Measurements from ENCODE around the gene APC. TPM values are rescaled to one million over a fixed set of nuclear protein-coding genes. Genes with fewer than 3 reads are reported as not detected.
A peak's percentile ranks its signal among the peaks of the same experiment; 100 is the strongest.

Gene APC
- total and polyA plus RNA-seq, 8 donors, result 2.0 to 175 (median 30.5) TPM

DNA sequence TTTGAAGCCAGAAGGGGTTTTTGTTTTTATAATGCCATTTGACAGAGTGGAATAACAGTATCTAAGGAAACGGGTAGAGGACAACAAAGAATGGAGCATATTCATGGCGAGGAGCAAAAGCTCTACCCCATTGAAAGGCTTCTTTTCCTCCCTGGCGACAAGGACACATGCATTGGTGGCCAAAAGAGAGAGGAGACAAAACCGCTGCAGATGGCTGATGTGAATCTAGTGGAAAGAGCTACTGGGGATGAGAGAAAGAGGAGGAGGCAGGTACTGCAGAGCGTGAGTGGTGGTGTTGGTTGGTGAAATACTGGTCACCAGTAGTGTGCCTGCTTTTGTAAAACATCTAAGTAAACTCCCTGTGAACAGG is 491 bp downstream of the APC start:
- TF ChIP-seq POLR2A (IDR thresholded peaks at IDR 0.05), result no peak
- TF ChIP-seq EP300 (IDR thresholded peaks at IDR 0.05), result no peak
- TF ChIP-seq POLR2AphosphoS5 (IDR thresholded peaks at IDR 0.05), result no peak
- TF ChIP-seq, protein P1, sequence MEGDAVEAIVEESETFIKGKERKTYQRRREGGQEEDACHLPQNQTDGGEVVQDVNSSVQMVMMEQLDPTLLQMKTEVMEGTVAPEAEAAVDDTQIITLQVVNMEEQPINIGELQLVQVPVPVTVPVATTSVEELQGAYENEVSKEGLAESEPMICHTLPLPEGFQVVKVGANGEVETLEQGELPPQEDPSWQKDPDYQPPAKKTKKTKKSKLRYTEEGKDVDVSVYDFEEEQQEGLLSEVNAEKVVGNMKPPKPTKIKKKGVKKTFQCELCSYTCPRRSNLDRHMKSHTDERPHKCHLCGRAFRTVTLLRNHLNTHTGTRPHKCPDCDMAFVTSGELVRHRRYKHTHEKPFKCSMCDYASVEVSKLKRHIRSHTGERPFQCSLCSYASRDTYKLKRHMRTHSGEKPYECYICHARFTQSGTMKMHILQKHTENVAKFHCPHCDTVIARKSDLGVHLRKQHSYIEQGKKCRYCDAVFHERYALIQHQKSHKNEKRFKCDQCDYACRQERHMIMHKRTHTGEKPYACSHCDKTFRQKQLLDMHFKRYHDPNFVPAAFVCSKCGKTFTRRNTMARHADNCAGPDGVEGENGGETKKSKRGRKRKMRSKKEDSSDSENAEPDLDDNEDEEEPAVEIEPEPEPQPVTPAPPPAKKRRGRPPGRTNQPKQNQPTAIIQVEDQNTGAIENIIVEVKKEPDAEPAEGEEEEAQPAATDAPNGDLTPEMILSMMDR (IDR thresholded peaks at IDR 0.05), result no peak
- H3K36me3 ChIP-seq, result no peaks in the 10 kb centered on the region
- no peaks in the 10 kb centered on the region for H3K27me3 ChIP-seq
- no peaks in the 10 kb centered on the region for H3K9me3 ChIP-seq
- H3K27ac ChIP-seq, result peak overlapping the region in 4 of 5 donors; percentile 44 to 79 (median 61)
- WGBS, 5 donors, result 43 to 74% (median 62%) methylated on average over 5 of the region's 5 CpGs
- H3K4me3 ChIP-seq, result peak overlapping the region; percentile 49 to 64 (median 56)
- H3K4me1 ChIP-seq, result peaks cover 0 to 49% (median 22%) of the 10 kb centered on the region in 4 donors
- no peak for DNase-seq
- intact Hi-C loops (cut with DNase I; ENCODE audit: low total_unique reads), result no loop called here

DNA sequence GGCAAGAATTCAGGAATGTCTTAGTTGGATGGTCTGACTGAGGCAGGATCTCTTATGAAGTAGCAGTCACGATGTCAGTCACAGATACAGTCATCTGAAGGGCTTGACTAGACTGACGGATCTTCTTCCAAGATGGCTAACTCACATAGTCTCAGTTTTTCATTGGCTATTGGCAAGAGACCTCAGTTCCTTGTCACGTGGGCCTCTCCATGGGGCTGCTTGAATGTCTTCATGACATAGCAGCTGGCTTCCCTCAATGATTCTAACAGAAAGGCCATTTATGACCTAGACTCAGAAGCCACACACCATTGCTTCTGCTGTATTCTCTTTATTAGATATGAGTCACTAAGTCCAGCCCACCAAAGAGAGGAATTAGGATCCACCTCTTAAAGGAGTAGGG is 4.7 kb downstream of the APC start:
- Histone ChIP-seq H3K27ac (no peak overlapping the region), H3K36me3 (no peaks in the 10 kb centered on the region), H3K4me3 (no peak overlapping the region), H3K9me3 (no peaks in the 10 kb centered on the region), H3K4me1 (peaks cover 0 to 26% (median 15%) of the 10 kb centered on the region in 4 donors), H3K27me3 (no peaks in the 10 kb centered on the region)
- DNase-seq, result no peak
- WGBS, 5 donors, result 80 to 96% (median 94%) methylated on average over 3 of the region's 3 CpGs
- intact Hi-C loops (cut with DNase I; ENCODE audit: low total_unique reads), result no loop called here
- TF ChIP-seq, protein P1 (IDR thresholded peaks at IDR 0.05), result no peak
- TF ChIP-seq POLR2AphosphoS5 (IDR thresholded peaks at IDR 0.05), result no peak

DNA sequence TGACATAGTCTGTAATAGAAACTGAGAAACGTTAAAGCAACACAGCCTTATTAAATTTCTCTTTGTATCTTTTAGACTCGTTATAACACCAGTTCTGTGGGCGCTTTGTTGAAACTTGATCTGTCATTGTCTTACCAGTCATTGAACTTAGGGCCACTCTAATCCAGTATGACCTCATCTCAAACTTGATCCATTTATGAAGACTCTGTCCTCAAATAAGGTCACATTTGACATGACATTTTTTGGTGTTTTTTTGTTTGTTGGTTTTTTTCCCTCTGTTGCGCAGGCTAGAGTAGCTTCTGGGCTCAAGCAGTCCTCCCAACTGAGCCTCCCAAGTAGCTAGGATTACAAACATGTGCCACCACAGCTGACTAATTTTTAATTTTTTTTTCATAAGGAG is 5.9 kb downstream of the APC start:
- Histone ChIP-seq H3K36me3 (no peaks in the 10 kb centered on the region), H3K4me3 (no peak overlapping the region), H3K4me1 (peaks cover 2 to 22% (median 11%) of the 10 kb centered on the region in 4 donors), H3K27ac (no peak overlapping the region), H3K27me3 (no peaks in the 10 kb centered on the region), H3K9me3 (no peaks in the 10 kb centered on the region)
- 90 to 98% (median 97%) methylated on average over 4 of the region's 4 CpGs for WGBS, 5 donors
- TF ChIP-seq POLR2A (IDR thresholded peaks at IDR 0.05) (no peak), POLR2AphosphoS5 (IDR thresholded peaks at IDR 0.05) (no peak), EP300 (IDR thresholded peaks at IDR 0.05) (no peak)
- TF ChIP-seq, protein P1 (IDR thresholded peaks at IDR 0.05), result no peak
- DNase-seq, result no peak
- intact Hi-C loops (cut with DNase I; ENCODE audit: low total_unique reads), result no loop called here

DNA sequence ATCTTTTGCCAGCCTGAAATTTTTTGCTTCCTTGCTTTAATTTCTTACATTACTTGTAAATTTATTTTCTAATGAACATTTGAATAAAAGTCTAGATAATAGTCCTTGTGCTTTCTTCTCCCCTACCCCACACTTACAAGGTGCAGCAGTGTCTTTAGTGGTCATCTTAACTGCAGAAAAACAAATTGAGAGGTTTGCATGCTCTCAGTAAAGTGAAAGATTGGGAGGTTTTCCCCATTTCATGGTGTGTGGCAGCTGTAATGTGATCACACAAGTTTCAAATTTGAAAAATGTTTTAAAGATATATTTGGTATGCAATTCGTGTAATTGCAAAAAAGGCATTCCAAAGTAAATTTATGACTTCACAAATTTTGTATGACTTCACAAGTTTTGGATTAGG is 14.7 kb downstream of the APC start:
- WGBS, 5 donors, result 77 to 92% (median 88%) methylated on average over 1 of the region's 1 CpG
- intact Hi-C loops (cut with DNase I; ENCODE audit: low total_unique reads), result loop anchor here (10.0 kb wide), 1 partner anchor 48 kb away; no protein-coding TSS in a partner anchor
- Histone ChIP-seq H3K27ac (no peak overlapping the region), H3K27me3 (no peaks in the 10 kb centered on the region), H3K4me1 (peaks cover 7 to 33% (median 17%) of the 10 kb centered on the region in 4 donors), H3K9me3 (no peaks in the 10 kb centered on the region), H3K4me3 (no peak overlapping the region), H3K36me3 (no peaks in the 10 kb centered on the region)
- TF ChIP-seq EP300 (IDR thresholded peaks at IDR 0.05) (no peak), POLR2AphosphoS5 (IDR thresholded peaks at IDR 0.05) (no peak), POLR2A (IDR thresholded peaks at IDR 0.05) (no peak)
- TF ChIP-seq, protein P1 (IDR thresholded peaks at IDR 0.05), result no peak
- DNase-seq, result no peak

Data from stomach (tissue), 9 donors.